Skeletal muscle satellite cell (primary cell): ENCODE results near the gene TMEM170A.
"Not testable (repeated sequence)": the region's sequence is repeated elsewhere in the genome, so short reads cannot be mapped to it uniquely, and the experiment has no call there.

Experiments used
- H3K27me3 ChIP-seq: 2 replicates; pipeline ENCODE4 v1.7.0; 2013; ENCODE audit warnings: low read length; ENCODE audit not compliant: control insufficient read depth, insufficient read depth
- H3K36me3 ChIP-seq: 2 replicates; pipeline ENCODE4 v1.7.0; 2013; ENCODE audit warnings: mild to moderate bottlenecking, control low read depth, low read length; ENCODE audit not compliant: insufficient read depth
- H3K4me1 ChIP-seq: 2 replicates; pipeline ENCODE4 v1.7.0; 2013; ENCODE audit warnings: low read length; ENCODE audit not compliant: control insufficient read depth, insufficient read depth
- H3K4me2 ChIP-seq: 2 replicates; pipeline ENCODE4 v1.7.0; 2013; ENCODE audit warnings: mild to moderate bottlenecking, low read length
- H3K4me3 ChIP-seq: 2 replicates; pipeline ENCODE4 v1.7.0; 2013; ENCODE audit warnings: low read length
- H3K9ac ChIP-seq: 2 replicates; pipeline ENCODE4 v1.7.0; 2013; ENCODE audit warnings: mild to moderate bottlenecking, low read depth, low read length, moderate library complexity
- H3K9me3 ChIP-seq: replicated peaks from 2 replicates; pipeline ENCODE4 v1.7.0; 2013; ENCODE audit warnings: mild to moderate bottlenecking, control low read depth, low read length

Gene TMEM170A

GRCh38 chr16:75460446-75460845, 4.0 kb downstream of the TMEM170A start:
- Histone ChIP-seq H3K4me1 (peaks cover 14% of the 10 kb centered on the region), H3K36me3 (no peaks in the 10 kb centered on the region), H3K4me2 (no peak overlapping the region), H3K9ac (no peak overlapping the region), H3K4me3 (no peak overlapping the region), H3K27me3 (no peaks in the 10 kb centered on the region), H3K9me3 (no peaks in the 10 kb centered on the region)

- Histone ChIP-seq H3K4me3 (no peak overlapping the region), H3K27me3 (no peaks in the 10 kb centered on the region), H3K4me1 (peaks cover 14% of the 10 kb centered on the region), H3K4me2 (no peak overlapping the region), H3K9ac (no peak overlapping the region), H3K36me3 (no peaks in the 10 kb centered on the region), H3K9me3 (no peaks in the 10 kb centered on the region)
Measured at GRCh38 chr16:75459691-75460090, 4.8 kb downstream of the TMEM170A start.

- Histone ChIP-seq H3K9me3 (no peaks in the 10 kb centered on the region), H3K4me3 (no peak overlapping the region), H3K36me3 (no peaks in the 10 kb centered on the region), H3K9ac (no peak overlapping the region), H3K4me1 (peaks cover 13% of the 10 kb centered on the region), H3K4me2 (no peak overlapping the region), H3K27me3 (no peaks in the 10 kb centered on the region)
Measured at GRCh38 chr16:75458439-75458838, 6.0 kb downstream of the TMEM170A start.

GRCh38 chr16:75458029-75458428, 6.5 kb downstream of the TMEM170A start:
- Histone ChIP-seq H3K4me3 (no peak overlapping the region), H3K4me2 (no peak overlapping the region), H3K36me3 (no peaks in the 10 kb centered on the region), H3K27me3 (no peaks in the 10 kb centered on the region), H3K9ac (no peak overlapping the region), H3K4me1 (peaks cover 9% of the 10 kb centered on the region), H3K9me3 (no peaks in the 10 kb centered on the region)

- Histone ChIP-seq H3K36me3 (no peaks in the 10 kb centered on the region), H3K27me3 (no peaks in the 10 kb centered on the region), H3K4me3 (no peak overlapping the region), H3K4me1 (peaks cover 4% of the 10 kb centered on the region), H3K4me2 (no peak overlapping the region), H3K9me3 (no peaks in the 10 kb centered on the region), H3K9ac (no peak overlapping the region)
Measured at GRCh38 chr16:75457485-75458021, 6.9 kb downstream of the TMEM170A start.

- peaks cover 3% of the 10 kb centered on the region for H3K4me1 ChIP-seq
- H3K36me3 ChIP-seq = no peaks in the 10 kb centered on the region
- H3K9me3 ChIP-seq = no peaks in the 10 kb centered on the region
- no peak overlapping the region for H3K9ac ChIP-seq
- H3K4me2 ChIP-seq = no peak overlapping the region
- H3K4me3 ChIP-seq = no peak overlapping the region
- no peaks in the 10 kb centered on the region for H3K27me3 ChIP-seq
Measured at GRCh38 chr16:75456971-75457370, 7.5 kb downstream of the TMEM170A start.

GRCh38 chr16:75456486-75456885, 8.0 kb downstream of the TMEM170A start:
- not testable (repeated sequence) for H3K9me3 ChIP-seq, H3K36me3 ChIP-seq, H3K4me1 ChIP-seq, H3K4me2 ChIP-seq, H3K9ac ChIP-seq, H3K4me3 ChIP-seq, H3K27me3 ChIP-seq

- no peaks in the 10 kb centered on the region for H3K9me3 ChIP-seq
- no peak overlapping the region for H3K9ac ChIP-seq
- H3K4me1 ChIP-seq = peaks cover 3% of the 10 kb centered on the region
- no peaks in the 10 kb centered on the region for H3K27me3 ChIP-seq
- no peak overlapping the region for H3K4me3 ChIP-seq
- peaks cover 5% of the 10 kb centered on the region for H3K36me3 ChIP-seq
- no peak overlapping the region for H3K4me2 ChIP-seq
Measured at GRCh38 chr16:75455677-75456076, 8.8 kb downstream of the TMEM170A start.

GRCh38 chr16:75452464-75453190, 11.9 kb downstream of the TMEM170A start:
- H3K27me3 ChIP-seq = no peaks in the 10 kb centered on the region
- H3K4me3 ChIP-seq = no peak overlapping the region
- H3K9ac ChIP-seq = no peak overlapping the region
- no peaks in the 10 kb centered on the region for H3K9me3 ChIP-seq
- no peaks in the 10 kb centered on the region for H3K4me1 ChIP-seq
- peaks cover 7% of the 10 kb centered on the region for H3K36me3 ChIP-seq
- H3K4me2 ChIP-seq = no peak overlapping the region

GRCh38 chr16:75446416-75446815, 18.1 kb downstream of the TMEM170A start:
- Histone ChIP-seq H3K27me3 (no peaks in the 10 kb centered on the region), H3K9me3 (no peaks in the 10 kb centered on the region), H3K4me2 (no peak overlapping the region), H3K4me1 (no peaks in the 10 kb centered on the region), H3K36me3 (peaks cover 10% of the 10 kb centered on the region), H3K9ac (no peak overlapping the region), H3K4me3 (no peak overlapping the region)

- Histone ChIP-seq H3K27me3 (no peaks in the 10 kb centered on the region), H3K9ac (no peak overlapping the region), H3K4me3 (no peak overlapping the region), H3K36me3 (peaks cover 6% of the 10 kb centered on the region), H3K9me3 (no peaks in the 10 kb centered on the region), H3K4me2 (no peak overlapping the region), H3K4me1 (no peaks in the 10 kb centered on the region)
Measured at GRCh38 chr16:75445298-75445697, 19.2 kb downstream of the TMEM170A start.

GRCh38 chr16:75443298-75443697, 21.2 kb downstream of the TMEM170A start:
- H3K27me3 ChIP-seq = no peaks in the 10 kb centered on the region

More at GRCh38 chr16:75443298-75443697, 21.2 kb downstream of the TMEM170A start:
- H3K9me3 ChIP-seq = no peaks in the 10 kb centered on the region
- no peak overlapping the region for H3K9ac ChIP-seq
- H3K4me2 ChIP-seq = no peak overlapping the region
- no peaks in the 10 kb centered on the region for H3K4me1 ChIP-seq
- H3K4me3 ChIP-seq = no peak overlapping the region
- peaks cover 6% of the 10 kb centered on the region for H3K36me3 ChIP-seq
